Measurements from ENCODE around the gene KCNC1.

- TF ChIP-seq OSR1 (CRISPR knock-in tag; IDR thresholded peaks at IDR 0.05) (no peak), ZFP30 (CRISPR knock-in tag; IDR thresholded peaks at IDR 0.05) (no peak), RARB (CRISPR knock-in tag; IDR thresholded peaks at IDR 0.05) (no peak), TCF4 (CRISPR knock-in tag; IDR thresholded peaks at IDR 0.05; ENCODE audit: borderline replicate concordance) (no peak), CSRNP3 (CRISPR knock-in tag; IDR thresholded peaks at IDR 0.05) (no peak), ZNF70 (CRISPR knock-in tag; IDR thresholded peaks at IDR 0.05) (no peak), PATZ1 (CRISPR knock-in tag; IDR thresholded peaks at IDR 0.05; ENCODE audit: borderline replicate concordance) (no peak), SNAI2 (CRISPR knock-in tag; IDR thresholded peaks at IDR 0.05) (no peak), GLIS3 (CRISPR knock-in tag; IDR thresholded peaks at IDR 0.05) (no peak), PPARA (CRISPR knock-in tag; IDR thresholded peaks at IDR 0.05; ENCODE audit: borderline replicate concordance) (no peak), ESRRG (CRISPR knock-in tag; IDR thresholded peaks at IDR 0.05) (no peak)
These were observed 34.0 kb downstream of the KCNC1 start for GRCh38 chr11:17768547-17768946.
